ENCODE data around the gene RCOR2. TPM values are rescaled to one million over a fixed set of nuclear protein-coding genes. Genes with fewer than 3 reads are reported as not detected.
"Not testable (repeated sequence)": the region's sequence is repeated elsewhere in the genome, so short reads cannot be mapped to it uniquely, and the experiment has no call there.

The RCOR2 gene
- total RNA-seq: 0.16 TPM

DNA sequence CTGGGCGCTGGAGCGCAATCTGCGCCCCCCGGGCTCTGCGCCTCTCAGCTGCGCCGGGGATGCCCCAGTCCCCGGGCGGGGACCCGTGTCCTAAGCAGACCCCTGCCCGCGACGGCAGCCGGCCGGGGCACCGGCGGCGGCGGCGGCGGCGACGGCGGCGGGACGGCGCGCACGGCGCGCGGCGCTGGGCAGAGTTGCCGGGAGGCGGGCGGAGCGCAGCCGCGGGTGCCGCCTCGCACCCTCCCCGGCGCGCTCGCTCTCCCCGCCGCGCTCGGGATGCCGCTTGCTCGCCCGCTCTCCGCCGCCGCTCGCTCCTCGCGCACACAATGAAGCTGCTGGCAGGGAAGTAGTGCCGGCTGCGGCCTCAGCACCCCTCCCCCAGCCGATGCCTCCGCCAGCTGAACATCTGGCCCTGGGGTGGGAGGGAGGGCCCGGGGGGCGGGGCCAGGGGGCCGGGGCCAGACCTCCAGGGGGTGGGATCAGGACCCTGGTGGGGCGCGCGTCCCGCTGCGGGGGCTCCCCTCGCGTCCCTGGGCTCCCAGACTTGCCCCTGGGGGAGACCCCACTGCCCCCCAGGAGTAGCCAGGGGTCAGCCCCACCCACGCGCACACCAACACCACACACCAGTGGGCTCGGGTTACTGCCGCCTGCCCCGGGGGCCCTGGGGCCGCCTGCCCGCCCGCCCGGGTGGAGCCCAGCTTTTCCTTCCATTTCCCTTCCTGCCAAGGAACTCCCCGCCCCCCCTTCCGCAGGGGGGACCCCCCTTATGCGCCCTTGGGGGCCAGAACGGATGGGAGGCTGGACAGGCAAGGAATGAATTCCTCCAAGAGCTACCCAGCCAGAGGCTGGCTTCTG lies at the start of gene RCOR2:
Gene RCOR2, minus strand, starts transcription at position 328 of the 855 bp plus-strand sequence. CDS start 708 bp downstream, outside the sequence.
- ATAC-seq: peak; percentile 47

- ATAC-seq: no peak
Observed at GRCh38 chr11:63966444-63966843, 49.5 kb upstream of the RCOR2 start.

- not testable (repeated sequence) for ATAC-seq
Observed at GRCh38 chr11:63963895-63964294, 46.9 kb upstream of the RCOR2 start.

DNA sequence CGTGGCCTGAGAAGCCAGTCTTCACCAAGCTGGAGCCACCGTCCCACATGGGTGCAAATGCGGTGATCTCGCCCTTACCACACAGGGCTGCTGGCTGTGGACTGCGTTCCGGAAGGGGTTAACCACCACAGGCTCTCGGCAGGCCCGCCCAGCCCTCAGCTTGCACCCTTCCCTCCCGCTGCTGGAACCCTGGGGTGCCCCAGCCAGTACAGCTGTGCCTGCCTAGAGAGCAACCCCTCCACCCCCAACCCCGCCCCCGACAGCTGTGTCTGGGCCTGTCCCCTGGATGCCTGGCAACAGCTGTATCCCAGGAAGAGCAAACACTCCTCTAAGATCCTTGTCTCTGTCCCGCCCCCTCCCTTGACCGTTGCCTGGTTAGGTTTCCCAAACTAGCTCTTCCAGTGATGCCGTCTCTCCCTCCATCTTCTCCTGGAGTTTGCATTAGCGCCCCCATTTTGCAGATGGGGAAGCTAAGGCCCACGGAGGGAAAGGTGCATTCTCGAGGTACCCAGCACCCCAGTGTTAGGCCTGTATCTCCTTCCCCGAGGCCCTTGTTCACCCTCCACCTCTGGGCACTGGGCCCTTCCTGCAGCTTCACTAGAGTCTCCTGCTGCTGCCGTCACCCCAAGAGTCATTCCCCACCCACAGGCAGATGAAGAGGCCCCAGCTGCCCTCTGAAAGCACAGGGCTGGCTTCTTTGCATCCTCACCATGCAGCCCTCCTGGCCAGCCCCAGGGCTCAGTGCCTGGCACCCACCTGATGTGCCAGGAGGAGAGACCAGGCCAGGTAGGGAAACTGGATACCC lies 44.8 kb upstream of the RCOR2 start:
- ATAC-seq: peak; percentile 85

DNA sequence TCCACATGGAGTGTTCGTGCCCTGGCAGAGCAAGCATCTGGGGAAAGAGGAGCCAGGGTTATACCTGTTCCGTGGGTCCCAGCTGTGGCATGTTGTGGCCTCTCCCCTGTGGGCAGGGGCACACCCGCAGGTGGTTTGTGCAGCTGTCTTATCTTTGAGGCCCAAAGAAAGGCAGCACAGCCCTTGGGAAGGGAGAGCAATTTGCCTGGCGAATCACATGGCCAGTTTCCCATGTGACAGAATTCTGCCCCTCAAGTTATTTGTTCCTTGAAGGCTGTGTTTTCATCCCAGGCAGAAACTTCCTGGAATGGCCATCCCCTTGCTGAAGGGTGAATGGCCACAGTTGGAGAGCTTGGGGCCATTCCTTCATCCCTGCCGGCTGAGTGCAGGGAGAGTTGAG lies 41.0 kb upstream of the RCOR2 start:
- ATAC-seq: no peak

- peak; percentile 79 for ATAC-seq
Observed at GRCh38 chr11:63952570-63952969, 35.6 kb upstream of the RCOR2 start.

DNA sequence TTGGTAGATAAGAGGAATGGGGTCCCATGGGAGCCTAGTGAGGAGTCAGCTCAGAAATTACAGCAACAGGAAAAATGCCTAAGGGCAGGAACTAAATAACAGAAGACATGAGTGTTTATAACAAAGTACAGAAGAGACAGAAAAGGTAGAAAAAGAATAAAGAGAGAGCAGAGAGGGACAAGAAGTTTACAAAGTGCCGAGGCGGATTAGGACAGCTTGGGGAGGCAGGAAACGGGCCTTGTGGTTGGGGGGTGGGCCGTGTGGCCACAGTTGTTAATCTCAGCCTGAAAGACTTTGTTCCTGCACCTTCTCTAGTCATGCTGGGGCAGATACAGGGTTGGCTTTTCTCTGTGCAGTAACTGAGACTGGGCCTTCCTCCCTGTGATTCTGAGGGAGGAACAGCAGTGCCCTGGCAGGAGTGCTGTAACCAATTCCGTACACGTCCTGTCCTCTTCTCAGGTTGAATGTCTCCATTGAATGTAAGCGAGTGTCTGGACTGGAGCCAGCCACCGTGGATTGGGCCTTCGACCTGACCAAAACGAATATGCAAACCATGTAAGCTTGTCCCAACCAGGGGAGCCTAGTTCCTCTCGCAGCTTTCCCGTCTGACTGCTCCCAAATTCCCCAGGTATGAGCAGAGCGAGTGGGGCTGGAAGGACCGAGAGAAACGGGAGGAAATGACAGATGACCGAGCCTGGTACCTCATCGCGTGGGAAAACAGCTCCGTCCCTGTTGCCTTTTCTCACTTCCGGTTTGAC lies 35.0 kb upstream of the RCOR2 start:
- peak; percentile 70 for ATAC-seq

GRCh38 chr11:63945477-63946163 lies 28.7 kb upstream of the RCOR2 start:
- peak; percentile 86 for ATAC-seq

GRCh38 chr11:63944987-63945386 lies 28.0 kb upstream of the RCOR2 start:
- ATAC-seq: peak; percentile 31

- no peak for ATAC-seq
Observed at GRCh38 chr11:63942803-63943202, 25.8 kb upstream of the RCOR2 start.

- ATAC-seq: no peak
Observed at GRCh38 chr11:63941901-63942300, 24.9 kb upstream of the RCOR2 start.

DNA sequence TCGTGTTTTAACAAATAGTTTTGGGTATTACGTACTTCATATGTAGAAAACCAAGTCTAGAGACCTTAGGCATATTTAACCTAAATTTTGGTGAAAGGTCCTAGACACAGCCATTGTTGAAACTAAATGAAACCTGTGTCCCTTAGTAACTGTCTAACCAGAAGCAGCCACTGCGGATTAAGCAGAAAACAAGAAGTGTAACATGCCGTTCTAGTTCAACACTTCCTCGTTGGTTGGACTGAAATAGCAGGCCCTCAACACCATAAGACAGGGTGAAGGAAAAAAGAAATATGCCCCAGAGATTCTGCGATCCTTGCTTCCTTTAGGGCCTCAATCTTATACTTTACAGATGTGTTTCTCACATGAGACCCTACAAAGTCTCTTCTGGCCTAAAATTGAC lies 23.8 kb upstream of the RCOR2 start:
- no peak for ATAC-seq

GRCh38 chr11:63939397-63939891 lies 22.5 kb upstream of the RCOR2 start:
- ATAC-seq: no peak

- ATAC-seq: peak; percentile 96
Observed at GRCh38 chr11:63938479-63939396, 21.8 kb upstream of the RCOR2 start, which contains the start of gene NAA40. TSS of gene NAA40 (plus strand) at chr11:63939002. CDS start at chr11:63939097, 95 bp downstream.

DNA sequence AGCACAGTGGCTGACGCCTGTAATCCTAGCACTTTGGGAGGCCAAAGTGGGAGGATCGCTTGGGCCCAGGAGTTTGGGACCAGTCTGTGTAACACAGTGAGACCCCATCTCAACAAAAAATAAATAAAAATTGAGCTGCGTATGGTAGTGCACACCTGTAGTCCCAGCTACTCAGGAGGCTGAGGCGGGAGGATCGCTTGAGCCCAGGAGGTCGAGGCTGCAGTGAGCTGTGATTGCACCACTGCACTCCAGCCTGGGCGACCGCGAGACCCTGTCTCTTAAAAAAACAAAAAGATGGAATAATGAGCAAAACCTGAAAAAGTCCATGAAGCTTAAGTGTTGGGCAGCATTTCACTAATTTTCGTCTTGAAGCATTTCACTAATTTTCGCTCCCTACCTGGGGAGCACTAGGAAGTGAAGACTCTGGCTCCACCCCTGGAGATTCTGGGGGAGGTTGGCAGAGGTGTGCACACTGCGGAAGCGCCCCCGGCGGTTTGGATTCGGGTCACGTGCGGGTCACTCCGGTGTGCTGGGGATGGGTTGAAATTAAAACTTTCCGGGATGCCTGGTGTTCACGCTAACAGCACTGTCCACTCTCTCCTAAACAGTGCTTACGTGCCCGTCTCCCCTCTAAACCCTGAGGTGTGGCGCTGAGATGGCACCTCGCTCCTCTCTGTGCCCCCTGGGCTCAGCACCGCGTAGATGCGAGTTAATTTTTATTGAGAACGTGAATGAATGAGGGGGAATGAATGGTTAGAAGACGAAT lies 20.9 kb upstream of the RCOR2 start:
- peak; percentile 22 for ATAC-seq

GRCh38 chr11:63933459-63933858 lies 16.5 kb upstream of the RCOR2 start:
- no peak for ATAC-seq

GRCh38 chr11:63931876-63932275 lies 14.9 kb upstream of the RCOR2 start:
- no peak for ATAC-seq

DNA sequence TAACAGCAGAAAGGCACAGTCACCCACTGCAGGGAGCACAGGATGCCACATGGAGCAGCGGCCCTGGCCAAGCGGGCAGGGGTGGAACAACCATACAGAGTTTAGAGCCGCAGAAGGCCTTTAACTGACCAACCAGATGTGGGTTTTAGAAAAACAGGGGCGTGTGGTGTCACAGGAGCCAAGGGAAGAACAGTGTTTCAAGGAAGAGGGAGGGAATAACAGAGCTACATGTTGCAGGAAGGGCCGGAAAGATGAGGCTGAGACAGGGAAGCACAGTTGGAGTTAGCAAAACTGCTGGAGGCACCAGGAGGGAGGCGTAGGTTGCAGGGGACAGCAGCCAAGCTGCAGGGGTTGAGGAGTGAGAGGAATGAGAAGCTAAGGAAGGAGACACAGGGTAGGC lies 14.1 kb upstream of the RCOR2 start:
- no peak for ATAC-seq

DNA sequence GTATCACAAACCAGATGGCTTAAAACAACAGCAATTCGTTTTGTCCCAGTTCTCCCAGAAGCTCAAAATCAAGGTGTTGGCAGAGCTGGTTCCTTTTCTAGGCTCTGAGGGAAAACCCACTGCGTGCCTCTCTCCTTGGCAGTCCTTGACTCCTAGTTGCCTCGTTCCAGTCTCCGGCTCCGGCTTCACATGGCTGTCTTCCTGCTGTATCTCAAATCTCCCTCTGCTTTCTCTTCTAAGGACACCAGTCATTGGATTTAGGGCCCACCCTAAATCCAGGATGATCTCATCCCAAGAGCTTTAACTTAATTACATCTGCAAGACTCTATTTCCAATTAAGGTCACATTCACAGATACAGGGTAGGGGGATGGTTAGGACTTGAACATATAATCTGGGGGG lies 12.7 kb upstream of the RCOR2 start:
- ATAC-seq: no peak

- ATAC-seq: no peak
Observed at GRCh38 chr11:63923319-63923718, 6.4 kb upstream of the RCOR2 start.

Measured in esophagus mucosa (tissue), 1 donor.